KG1 (cell line): Measurements from ENCODE around the gene ATAD3C.
"Not testable (repeated sequence)": the region's sequence is repeated elsewhere in the genome, so short reads cannot be mapped to it uniquely, and the experiment has no call there.

Source experiments
- DNase-seq: peaks from one replicate; lab custom pipeline; 2025; lab: John Stamatoyannopoulos, UW

ATAD3C gene

GRCh38 chr1:1472053-1472876, 22.8 kb downstream of the ATAD3C start:
- not testable (repeated sequence) for DNase-seq

DNA sequence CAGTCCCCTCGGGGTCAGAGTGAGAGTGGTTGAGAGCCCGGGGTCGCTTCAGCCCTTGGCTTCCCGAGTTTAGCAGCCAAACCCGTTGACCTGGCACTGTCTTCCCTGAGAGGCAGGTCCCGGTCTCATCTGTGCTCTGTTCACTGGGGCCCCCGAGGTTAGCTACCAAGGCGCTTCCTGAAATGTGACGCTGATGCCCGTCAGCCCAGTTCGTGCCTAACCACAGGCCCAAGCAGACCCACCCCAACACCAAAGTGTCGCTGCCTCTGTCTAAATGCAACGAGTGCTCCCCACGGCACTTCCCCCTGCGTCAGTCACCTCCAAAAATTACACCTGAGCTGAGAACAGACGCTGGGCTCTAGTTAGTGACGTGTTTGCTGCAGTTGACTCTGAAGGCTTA, 26.5 kb downstream of the ATAD3C start:
- DNase-seq: not testable (repeated sequence)

GRCh38 chr1:1477206-1477605, 27.7 kb downstream of the ATAD3C start:
- DNase-seq: no peak

GRCh38 chr1:1479547-1480487, 30.3 kb downstream of the ATAD3C start:
- DNase-seq: no peak

- DNase-seq: not testable (repeated sequence)
Observed at GRCh38 chr1:1480488-1480867, 31.0 kb downstream of the ATAD3C start.

GRCh38 chr1:1481811-1482210, 32.3 kb downstream of the ATAD3C start:
- not testable (repeated sequence) for DNase-seq

- DNase-seq: no peak
Observed at GRCh38 chr1:1482856-1483255, 33.4 kb downstream of the ATAD3C start.

- DNase-seq: no peak
Observed at GRCh38 chr1:1483714-1484113, 34.2 kb downstream of the ATAD3C start.

GRCh38 chr1:1484976-1485750, 35.7 kb downstream of the ATAD3C start:
- DNase-seq: not testable (repeated sequence)

- DNase-seq: not testable (repeated sequence)
Observed at GRCh38 chr1:1485755-1486317, 36.3 kb downstream of the ATAD3C start.

DNA sequence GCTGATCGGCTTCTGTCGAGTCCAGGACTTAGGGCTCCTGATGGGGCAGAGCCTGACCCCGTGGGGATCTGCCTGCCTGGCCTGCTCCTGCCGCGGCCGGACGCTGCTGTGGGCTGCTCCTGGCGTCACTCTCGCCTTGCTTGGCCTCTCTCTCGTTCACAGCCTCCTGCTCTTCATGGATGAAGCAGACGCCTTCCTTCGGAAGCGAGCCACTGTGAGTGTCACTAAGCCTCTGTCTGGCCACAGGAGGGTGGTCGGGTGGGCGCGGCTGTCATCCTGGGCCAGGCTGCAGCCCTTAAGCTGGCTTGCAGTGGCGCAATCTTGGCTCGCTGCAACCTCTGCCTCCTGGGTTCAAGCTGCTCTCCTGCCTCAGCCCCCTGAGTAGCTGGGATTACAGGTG, 38.2 kb downstream of the ATAD3C start:
- DNase-seq: no peak

DNA sequence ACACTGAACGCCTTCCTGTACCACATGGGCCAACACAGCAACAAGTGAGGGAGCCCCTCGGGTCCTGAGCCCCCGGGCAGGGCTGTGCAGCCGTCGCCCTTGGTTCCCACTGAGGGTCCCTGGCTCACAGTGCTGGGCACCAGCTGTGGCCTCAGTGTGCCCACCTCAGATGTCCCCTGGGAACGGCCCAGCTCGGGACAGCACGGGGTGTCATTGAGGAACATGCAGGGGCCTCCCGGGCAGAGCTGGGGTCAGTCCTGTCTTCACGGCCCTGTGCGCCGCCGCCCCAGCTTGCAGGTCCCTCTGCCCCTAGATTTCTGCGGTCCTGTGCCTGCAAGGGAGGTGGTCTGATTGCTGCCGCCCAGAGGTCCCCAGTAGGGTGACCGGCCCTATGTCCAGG, 39.7 kb downstream of the ATAD3C start:
- DNase-seq: no peak

DNA sequence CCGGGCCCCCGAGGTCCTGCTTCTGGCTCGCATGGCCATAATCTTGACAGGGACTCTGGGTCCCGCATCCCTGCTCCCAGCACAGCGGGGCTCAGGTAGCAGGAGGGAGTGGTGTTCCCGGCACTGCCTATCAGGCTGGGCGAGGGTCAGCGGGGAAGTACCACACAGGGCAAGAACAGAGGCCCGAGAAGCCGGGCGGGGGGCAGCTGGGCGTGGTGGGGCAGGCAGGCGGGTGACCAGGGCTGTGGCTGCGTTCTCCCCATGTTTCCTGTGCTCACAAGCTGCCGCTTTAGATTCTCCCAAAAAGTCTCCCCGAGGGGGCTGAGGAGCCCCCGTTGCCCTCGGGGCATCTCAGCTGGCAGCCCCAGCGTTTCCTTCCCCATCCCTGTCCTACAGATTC, 40.4 kb downstream of the ATAD3C start:
- no peak for DNase-seq

DNA sequence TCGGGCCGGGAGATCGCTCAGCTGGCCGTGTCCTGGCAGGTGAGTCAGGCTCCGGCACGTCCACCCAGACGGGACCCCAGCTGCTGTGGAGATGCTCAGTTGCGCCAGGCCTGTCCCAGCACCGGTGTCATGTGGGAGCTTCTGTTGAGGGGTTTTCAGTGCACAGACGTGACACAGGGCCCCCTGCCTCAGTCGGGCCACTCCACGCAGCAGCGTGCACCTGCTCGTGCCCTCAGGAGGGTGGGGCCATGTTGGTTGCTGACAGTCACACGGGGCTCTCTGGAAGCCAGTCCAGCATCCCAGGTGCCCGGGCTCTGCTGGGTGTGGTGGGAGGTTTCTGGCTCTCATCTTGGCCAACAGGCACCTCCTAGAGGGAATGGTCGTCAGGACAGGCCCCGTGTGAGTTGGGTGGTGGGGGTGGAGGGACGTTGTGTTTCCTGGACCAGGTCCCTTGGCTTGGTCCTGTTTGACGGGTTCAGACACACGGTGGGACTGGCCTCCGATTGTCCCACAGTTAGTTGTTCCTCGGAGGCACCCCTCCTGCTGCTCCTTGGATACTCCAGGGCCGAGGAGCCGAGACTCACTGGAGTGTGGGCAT, 41.2 kb downstream of the ATAD3C start:
- DNase-seq: no peak

DNA sequence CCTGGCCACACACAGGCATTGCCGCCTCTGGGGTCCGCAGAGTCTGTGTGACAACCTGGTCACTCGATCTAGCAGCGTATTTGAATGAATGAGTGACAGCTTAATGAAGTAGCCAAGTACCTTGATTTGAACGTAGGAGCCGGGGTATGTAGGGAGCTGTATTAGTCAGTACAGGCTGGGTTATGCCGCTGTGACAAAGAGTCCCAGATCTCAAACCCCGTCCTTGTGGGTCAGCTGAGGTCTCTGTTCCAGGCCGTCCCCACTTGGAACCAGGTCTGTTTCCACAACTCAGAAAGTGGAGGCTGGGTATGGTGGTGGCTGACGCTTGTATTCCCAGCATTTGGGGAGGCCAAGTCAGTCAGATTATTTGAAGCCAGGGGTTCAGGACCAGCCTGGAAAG, 42.1 kb downstream of the ATAD3C start:
- DNase-seq: no peak

GRCh38 chr1:1494311-1494710, 44.8 kb downstream of the ATAD3C start:
- not testable (repeated sequence) for DNase-seq

GRCh38 chr1:1495461-1495975, 46.0 kb downstream of the ATAD3C start:
- DNase-seq: not testable (repeated sequence)

DNA sequence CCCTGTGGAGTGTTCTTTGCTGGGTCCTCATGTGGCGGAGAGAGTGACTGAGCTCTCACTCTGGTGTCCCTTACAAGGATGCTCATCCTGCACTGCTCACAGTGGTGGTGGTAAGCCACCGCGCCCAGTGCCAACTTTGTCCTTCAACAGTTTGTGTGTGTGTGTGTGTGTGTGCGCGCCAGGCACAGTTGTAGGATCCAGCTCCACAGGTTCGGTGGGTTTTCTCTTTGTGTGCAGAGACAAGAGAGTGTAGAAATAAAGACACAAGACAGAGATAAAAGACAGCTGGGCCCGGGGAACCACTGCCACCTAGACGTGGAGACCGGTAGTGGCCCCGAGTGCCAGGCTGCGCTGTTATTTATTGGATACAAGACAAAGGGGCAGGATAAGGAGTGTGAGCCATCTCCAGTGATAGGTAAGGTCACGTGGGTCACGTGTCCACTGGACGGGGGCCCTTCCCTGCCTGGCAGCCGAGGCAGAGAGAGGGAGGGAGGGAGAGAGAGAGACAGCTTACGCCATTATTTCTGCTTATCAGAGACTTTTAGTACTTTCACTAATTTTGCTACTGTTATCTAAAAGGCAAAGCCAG, 55.4 kb downstream of the ATAD3C start:
- peak; percentile 41 for DNase-seq

GRCh38 chr1:1505366-1505798, 55.9 kb downstream of the ATAD3C start:
- DNase-seq: not testable (repeated sequence)

GRCh38 chr1:1505801-1506200, 56.3 kb downstream of the ATAD3C start:
- DNase-seq: not testable (repeated sequence)

DNA sequence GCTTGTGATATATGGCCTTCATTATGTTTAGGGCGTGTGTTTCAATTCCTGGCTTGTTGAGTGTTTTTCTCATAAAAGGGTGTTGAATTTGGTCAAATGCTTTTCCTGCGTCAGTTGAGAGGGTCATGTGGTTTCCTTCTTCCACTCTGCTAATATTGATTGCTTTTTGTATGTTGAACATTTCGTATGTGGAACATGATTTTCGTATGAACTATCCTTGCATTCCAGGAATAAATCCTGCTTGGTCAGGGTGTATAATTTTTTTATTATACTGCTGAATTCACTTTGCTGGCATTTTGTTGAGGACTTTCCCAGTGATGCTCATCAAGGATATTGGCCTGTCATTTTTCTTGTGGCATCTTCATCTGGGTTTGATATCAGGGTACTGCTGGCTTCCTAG, 57.8 kb downstream of the ATAD3C start:
- no peak for DNase-seq
